IPS-11a (cell line): ENCODE data around the gene ACYP1.

Source experiments
- H3K4me3 ChIP-seq: one replicate; pipeline ENCODE4 v1.5.1; 2013; ENCODE audit warnings: low read depth, low read length, control low read depth

The ACYP1 gene

DNA sequence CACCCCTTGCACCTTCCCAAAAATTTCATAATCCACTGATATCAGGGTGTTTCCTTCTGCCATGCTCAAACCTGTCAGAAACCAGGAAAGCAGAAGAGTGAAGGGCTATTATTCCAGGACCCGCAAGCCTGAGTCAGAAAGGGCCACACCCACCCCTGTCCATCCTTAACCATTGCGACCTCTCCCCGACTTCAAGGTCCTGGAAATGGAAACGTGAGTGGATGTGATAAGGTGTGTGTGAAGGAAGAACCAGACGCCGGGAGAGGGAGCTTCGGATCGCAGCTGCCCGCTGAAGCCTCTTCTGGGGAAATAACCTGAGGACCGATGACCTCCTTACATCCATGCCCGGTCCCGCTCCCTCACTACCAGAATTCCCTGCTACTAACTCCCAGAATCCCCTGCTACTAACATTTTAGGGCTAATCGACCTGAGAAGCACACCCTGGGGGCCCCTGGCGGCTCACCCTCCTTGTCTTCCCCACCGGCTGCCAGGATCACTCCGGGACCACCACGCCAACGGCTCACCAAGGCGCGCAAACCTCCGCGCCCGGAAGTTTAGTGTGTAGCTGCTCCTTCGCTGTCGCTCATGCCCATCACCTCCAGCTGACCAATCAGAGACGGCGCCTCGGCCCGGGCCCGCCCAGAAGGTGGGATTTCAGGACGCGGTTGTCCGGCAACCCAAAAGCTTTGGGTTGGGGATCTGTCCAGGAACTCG lies at the start of gene ACYP1:
Gene ACYP1 (minus strand): TSS at position 534 of the 714 bp plus-strand sequence. CDS start 471 bp downstream, at position 63.
- H3K4me3 ChIP-seq: peak within 1 kb of the TSS; percentile 84

DNA sequence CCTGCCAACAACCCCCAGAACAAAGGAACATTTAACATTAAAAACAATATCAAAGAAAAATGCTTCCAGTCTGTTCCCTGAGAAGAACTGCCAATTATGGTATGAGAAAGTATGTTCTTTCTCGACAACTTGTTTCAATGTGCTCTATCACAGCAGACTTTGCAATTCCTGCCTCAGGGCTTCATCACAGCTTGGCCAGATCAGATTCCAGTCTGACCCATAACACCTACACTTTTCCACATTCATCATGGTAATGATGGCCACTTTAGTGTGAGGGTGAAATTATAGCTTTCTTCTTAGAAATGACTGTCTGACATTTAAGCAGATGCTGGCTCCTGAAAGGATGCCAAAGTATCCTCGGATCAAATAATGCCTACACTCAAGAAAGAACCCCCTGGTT lies 46.1 kb upstream of the ACYP1 start:
- no peak overlapping the region for H3K4me3 ChIP-seq

DNA sequence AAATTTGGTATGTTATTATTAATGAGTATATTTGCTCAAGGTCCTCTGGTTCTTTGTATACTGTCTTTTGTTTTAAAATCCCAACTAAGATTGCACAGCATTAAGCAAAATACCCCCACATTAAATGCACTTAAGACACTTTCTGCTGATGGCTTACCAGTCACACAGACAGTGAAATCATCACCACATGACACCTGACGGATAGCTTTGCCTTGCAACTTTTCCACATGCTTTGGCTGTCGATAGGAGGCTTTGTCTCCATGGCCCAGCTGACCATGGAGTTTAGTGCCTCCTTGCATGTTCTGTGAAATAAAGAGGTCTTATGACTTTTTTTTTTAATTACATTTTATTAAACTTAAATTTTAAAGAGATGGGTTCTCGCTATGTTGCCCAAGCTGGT lies 43.4 kb upstream of the ACYP1 start:
- H3K4me3 ChIP-seq: no peak overlapping the region

DNA sequence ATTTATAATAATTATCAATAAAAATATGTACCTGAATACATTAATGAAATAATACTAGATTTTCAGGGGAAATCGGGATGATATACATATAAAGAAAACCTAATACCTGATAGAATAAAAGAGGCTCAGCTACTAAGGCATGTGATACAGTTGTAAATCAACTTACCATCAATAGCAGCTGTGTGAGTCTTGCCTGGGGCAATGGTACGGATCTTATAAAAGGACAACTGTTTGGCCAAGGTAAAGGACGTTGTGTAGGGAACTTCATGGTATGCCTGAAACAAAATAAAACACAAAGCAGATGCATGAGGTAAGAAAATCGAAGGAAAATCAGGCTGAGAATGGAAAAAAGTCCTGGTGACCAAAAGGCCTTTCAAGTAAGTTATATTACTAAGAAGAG lies 37.7 kb upstream of the ACYP1 start:
- no peak overlapping the region for H3K4me3 ChIP-seq

DNA sequence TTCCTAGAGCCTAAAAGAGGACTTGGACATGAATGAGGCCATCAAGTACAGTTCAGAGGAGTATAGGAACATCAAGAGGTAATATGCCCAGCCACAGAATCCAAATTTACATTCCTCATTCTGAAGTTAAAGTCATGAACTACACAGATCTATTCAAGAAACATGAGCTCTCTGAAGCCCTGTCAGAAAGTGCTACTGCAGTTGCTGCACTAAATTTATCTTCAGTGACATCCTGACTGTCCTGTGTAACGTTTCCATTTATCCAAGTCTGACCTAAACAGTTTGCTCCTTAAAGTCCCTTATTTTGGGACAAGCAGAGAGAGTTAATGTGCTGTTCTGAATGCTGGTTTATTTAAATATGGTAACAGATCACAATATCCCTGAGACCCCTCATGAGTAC lies 34.9 kb upstream of the ACYP1 start:
- H3K4me3 ChIP-seq: no peak overlapping the region

DNA sequence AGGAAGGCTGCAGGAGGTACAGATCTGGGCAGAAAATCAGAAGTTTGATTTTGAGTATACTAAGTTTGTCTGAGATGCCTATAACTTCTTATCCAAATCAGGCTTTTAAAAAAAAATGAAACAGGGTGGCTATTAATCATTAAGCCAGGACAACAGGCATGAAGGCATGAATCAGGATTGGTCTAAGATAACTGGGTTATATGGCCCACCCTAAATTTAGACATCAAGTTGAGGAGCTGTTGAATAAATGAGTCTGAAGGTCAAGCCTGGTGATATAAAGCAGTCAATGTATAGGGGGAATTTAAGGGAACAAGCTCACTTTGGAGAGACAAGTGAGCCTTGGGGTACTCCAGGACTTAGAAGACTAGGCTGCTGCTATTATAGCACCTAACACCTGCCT lies 34.4 kb upstream of the ACYP1 start:
- no peak overlapping the region for H3K4me3 ChIP-seq

DNA sequence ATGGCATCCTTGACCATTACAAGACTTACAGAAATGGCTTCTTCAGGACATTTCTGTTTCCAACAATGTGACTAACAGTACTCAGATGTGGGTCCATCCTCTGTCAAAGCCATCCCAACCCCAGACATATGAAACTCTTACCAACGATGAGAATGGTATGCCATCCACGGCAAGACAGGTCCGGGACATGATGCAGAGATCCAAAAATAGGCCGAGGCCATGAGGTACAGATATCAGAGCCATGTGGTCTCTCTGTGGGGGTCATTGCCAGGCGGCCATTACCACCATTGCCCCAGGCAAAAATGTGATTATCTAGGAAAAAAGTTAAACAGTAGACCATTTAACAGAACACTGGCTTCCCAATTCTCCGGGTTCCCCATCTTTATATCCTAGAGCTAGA lies 33.1 kb upstream of the ACYP1 start:
- H3K4me3 ChIP-seq: no peak overlapping the region

DNA sequence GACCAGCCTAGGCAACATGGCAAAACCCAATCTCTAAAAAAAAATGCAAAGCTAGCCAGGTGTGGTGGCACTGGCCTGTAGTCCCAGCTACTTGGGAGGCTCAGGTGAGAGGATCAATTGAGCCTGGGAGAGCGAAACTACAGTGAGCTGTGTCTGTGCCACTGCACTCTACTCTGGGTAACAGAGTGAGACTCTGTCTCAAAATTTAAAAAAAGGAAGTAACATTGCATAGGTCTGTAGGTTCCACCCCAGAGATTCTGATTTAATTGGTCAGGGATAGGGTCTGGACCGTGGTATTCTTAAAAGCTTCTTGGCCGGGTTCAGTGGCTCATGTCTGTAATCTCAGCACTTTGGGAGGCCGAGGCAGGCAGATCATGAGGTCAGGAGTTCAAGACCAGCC lies 31.9 kb upstream of the ACYP1 start:
- no peak overlapping the region for H3K4me3 ChIP-seq

DNA sequence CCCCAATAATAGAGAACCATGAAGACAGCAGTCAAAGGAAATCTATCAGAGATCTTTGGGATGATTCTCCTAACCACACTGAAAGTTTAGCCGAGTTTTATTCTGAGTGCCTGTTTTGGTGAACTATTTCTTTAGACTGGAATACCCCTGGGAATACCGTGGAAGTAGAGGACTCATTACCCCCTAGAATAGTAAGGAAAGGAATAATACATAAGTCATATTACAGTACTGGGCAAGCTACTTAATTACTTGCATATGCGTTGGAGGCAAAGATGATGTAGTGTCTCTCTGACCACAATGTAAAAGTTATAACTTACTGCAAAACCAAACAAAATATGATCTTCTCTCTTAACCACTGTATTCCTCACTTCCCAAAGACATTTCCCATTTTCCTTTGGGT lies 31.1 kb upstream of the ACYP1 start:
- no peak overlapping the region for H3K4me3 ChIP-seq

DNA sequence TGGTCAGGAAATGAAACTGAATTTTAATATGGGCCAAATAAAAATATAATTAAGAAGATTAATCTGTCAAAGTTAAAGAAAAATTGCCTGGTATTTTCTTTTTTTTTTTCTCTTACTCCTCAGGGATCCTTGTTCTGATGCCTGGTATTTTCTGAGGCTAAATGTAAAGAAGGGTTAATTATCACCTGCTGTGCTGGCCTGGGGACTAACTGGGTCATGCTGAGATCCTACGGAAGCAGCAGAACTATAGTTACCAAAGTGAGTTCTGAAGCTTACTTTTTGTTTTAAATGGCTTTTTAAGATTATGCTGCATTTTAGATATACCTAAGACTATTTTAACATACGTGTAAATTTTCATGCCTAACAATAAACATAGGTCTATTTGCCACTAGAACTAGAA lies 28.9 kb upstream of the ACYP1 start:
- H3K4me3 ChIP-seq: no peak overlapping the region

DNA sequence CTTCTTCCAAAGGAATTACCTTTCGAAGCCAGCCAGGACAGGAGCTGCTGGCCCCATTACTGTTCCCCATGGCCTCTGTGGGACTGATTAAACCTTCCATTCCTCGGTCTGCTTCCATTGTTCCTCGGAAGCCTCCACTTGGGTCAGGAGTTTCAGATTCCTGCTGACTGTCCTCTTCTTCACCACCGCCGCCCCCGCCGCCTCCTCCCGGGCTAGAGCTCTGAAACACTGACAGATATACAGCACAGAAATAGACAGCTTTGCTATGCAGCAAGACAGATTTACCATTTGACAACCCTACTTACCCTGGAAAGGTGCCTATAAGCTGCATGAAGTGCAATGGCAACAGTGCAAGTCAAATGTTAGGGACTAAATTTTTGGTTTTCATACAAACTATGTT lies 27.4 kb upstream of the ACYP1 start:
- H3K4me3 ChIP-seq: no peak overlapping the region

DNA sequence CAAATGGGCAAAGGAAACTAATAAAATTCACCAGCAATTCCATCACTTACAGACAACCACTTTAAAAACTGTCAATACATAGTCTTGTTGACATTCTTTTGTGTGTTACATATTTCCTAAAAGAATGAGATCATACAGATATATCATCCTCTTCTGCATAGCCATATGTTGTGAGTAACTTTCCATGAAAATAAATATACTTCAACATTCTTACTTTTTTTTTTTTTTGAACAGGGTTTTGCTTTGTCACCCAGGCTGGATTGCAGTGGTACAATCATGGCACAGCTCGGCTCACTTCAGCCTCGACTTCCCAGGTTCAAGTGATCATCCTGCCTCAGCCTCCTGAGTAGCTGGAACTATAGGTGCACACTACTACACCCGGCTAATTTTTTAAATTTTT lies 26.5 kb upstream of the ACYP1 start:
- H3K4me3 ChIP-seq: no peak overlapping the region

DNA sequence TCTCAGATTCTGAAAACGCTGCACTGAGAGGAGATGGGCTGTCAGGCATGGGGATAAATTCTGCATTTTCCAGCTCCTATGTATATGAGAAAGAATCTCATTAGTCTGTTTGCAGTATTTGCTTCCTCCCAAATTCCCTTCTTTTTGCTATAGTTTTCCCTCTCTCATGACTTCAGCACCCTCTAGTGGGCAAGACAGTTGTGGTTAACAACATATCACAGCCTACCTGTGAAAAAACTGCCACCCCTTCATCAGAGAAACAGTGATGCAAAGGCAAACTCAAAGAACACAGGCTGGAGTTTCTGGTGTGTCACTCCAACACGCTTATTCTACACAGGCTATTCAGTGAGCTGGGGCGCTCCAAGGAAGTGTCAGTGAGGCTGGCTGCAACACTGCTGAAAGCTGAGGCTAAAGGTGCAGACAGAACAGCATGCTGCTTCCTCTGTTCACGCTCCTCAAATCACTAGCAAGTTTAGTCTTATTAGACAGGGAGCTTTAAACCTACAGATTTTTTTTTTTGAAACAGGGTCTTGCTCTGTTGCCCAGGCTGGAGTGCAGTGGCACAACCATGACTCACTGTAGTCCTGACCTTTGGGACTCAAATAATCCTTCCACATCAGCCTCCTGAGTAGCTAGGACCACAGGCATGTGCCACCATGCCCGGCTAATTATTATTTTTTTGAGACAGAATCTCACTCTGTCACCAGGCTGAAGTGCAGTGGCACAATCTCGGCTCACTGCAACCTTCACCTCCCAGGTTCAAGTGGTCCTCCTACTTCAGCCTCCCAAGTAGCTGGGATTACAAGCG lies 24.9 kb upstream of the ACYP1 start:
- H3K4me3 ChIP-seq: no peak overlapping the region

DNA sequence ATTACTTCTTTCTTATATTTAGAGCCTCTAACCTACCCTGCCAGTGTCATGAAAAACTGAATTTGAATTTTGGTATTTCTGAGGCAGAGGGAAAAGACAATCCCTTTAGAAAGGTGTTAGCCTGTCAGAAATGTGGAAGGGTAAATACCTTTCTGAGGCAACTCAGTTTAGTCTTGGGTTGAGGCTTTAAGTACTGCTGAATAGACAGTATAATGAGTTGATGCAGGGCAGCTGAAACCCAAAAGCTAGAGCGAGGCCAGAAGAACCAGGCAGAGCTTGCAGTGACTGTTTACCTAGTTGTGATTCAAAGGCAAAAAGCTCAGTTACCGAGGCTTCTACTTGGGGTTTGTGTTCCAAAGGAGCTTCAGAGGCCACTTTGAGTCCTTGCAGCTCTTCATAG lies 24.3 kb upstream of the ACYP1 start:
- no peak overlapping the region for H3K4me3 ChIP-seq

DNA sequence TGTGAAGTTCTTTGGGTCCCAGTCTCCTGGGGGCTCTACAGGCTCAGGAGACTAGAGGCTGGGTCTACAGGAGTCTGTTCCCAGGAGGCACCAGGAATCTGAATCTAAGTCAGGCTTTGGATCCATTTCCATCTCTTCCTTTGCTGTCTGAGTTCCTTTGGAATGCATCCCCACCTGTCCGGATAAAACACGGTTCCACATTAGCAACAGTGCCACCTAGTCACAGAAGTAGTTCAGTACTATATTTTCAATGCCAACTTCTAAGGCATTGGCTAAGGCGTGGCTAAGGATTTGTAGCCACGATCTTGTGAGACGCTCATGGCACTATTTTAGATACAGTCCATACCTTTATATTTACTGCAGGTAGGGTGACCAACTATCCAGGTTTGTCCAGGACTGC lies 20.7 kb upstream of the ACYP1 start:
- H3K4me3 ChIP-seq: no peak overlapping the region

DNA sequence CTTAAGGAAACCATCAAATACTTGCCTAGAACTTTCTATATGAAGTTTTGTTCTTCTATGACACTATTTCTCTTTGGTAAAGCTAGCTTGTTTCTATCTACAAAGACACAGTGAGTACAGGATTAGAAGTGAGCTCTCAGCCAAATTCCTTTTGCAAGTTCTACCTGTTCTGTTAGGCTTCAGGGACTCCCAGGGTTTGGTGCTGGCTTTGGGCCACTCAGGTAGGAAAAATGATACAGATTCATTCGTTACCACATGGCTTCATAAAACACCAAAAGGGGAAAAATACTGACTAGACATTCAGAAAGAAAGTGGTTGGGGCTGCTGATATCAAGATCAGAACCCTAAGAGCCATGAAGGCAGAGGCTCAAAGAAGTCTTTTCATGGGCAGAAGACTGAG lies 19.4 kb upstream of the ACYP1 start:
- no peak overlapping the region for H3K4me3 ChIP-seq

DNA sequence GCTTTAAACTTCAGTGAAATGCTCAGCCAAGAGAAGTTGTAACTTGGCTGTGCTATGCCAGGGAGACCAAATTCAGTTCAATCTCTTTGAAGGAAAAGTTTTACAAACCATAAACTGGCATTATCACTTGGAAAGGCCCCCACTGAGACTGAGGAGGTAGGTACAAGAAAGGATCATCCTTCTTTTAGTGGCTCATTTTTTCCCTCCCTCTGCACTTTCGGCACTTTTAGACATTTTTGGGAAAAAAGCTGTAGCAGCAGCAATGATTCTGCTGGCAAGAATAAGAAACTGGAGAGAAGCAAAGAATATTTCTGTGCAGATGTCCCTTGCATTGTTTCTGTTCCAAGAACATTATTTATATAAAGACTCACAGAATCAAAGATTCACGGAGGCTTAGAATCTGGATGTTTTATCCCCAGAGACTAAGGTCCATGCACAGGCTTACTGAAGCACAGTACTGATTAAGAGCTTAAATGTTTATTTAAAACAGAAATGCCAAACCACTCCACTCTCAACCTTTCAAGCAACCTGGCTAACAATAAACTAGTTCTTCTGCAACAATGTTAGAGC lies 17.9 kb upstream of the ACYP1 start:
- no peak overlapping the region for H3K4me3 ChIP-seq

DNA sequence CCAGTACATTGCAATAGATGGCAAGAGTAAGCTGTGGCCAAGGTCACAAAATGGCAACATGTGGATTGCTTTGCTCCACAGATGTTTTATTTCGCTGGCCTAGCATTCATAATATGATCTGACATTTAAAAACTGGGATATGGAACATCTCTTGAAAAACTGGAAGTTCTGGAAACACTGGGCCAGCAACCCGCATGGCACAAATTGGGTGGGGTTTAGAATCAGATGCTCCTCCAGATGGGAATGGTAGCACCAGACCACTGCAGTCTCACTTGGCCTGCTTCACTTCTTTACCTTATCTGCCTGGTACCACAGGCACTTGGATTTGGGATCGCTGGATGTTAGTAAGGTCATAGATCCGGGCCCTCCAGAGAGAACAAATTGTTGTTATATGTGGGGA lies 15.7 kb upstream of the ACYP1 start:
- no peak overlapping the region for H3K4me3 ChIP-seq

DNA sequence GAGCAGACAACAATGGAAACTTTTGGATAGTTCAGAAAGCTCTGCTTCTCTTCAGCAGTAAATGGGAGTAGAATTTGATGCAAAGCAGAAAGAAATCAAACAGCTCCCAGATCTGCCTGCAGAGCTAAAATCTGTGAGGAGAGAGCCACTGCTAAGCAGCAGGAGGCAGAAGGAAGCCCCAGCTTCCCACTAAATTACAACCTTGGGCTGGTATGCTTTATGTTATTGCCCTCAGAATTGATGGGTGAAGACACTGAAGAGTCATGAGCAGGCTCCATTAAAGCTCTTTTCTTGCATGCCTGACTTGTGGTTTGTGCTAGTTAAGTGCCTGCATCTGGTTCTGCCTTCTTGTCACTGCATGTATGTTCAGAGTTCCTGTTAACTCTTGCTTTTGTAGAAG lies 14.0 kb upstream of the ACYP1 start:
- no peak overlapping the region for H3K4me3 ChIP-seq

DNA sequence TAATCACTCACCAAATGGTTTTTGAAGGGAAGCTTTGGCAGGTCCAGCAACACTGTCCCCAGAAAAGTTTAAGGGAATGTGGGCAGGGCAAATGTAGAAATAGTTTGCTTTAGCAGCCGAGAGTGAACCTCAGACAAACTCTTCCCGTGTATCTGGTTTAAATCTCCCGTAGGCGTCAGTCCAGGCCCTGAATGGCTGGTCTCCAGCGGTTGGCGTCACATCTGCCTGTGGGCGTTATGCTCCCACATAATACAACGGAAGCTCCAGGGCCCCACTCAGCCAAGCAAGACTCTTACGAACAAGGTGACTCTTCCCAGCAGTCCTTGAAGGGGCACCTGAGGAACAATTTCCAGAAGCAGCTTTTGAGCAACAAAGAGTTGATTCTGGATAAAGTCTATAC lies 6.6 kb upstream of the ACYP1 start:
- H3K4me3 ChIP-seq: no peak overlapping the region

DNA sequence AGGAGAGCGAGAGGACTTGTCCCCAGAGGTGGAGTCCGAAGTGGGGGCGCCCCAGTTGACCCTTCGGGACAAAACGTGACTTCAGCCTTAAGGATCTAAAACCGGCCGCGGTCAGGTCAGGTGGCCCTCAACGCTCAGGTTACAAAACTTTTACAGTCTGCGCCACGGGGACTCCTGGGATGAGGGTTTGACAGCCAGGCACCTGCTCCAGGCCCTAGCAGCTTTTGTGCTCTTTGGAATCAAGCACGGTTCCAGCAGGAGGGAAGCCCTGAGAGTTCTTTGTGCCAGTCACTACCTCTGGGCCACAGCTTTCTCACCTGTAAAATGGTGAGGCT lies 6.0 kb upstream of the ACYP1 start:
- peak overlapping the region; percentile 65 for H3K4me3 ChIP-seq

DNA sequence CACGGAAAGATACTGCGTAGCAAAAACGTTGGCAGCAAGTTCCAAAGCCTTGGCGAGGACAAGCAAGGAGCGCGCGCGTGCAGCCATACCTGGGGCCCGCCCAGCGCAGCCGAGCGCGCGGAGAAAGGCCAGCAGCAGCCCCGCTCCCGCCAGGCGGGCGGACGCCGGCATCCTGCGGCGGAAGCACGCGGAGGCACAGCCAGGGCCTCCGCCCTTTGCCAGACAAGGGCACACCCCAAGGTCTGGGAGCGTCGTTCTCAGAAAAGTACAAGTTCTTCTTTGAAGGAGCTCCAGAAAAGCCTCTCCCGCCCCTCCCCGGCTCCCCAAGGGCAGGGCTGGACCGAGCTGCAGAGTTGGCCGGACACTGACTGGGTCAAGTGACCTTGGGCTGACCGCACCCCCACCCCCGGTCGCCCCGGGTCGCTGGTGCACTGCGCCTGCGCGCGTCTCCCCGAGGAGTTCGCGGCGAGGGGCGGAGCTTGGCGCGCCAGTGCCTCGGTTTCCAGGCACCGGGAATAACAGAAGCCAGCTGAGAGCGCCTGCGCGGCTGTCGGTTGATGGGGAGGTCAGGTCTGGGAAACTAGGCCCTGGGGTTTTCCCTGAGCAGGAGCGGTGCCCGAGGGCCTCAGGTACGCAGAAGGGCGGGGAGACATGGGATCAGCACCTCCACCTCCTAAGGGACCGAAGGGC lies 5.4 kb upstream of the ACYP1 start, which contains the start of gene ZC2HC1C:
Gene ZC2HC1C (plus strand): TSS at position 521 of the 690 bp plus-strand sequence. CDS start 933 bp downstream, outside the sequence.
- H3K4me3 ChIP-seq: peak within 1 kb of the TSS; percentile 65
